H9 (cell line): ENCODE measurements around the gene CMAS. TPM values are rescaled to one million over a fixed set of nuclear protein-coding genes. Genes with fewer than 3 reads are reported as not detected.
A peak's percentile ranks its signal among the peaks of the same experiment; 100 is the strongest.

Source experiments
- DNase-seq: peaks from one replicate; pipeline ENCODE4 v3.0.0-alpha.2; 2017
- H2AFZ ChIP-seq: one replicate; pipeline ENCODE4 v1.6.1; 2013; ENCODE audit warnings: mild to moderate bottlenecking, low read length, control low read depth, moderate library complexity
- H2AK5ac ChIP-seq: 2 replicates; pipeline ENCODE4 v1.6.1; 2013; ENCODE audit warnings: low read length, control low read depth, mixed read lengths; ENCODE audit not compliant: insufficient read length
- H2BK120ac ChIP-seq: one replicate; pipeline ENCODE4 v1.6.1; 2013; ENCODE audit warnings: low read depth, mild to moderate bottlenecking, low read length, control low read depth, inconsistent platforms; ENCODE audit not compliant: poor library complexity, severe bottlenecking
- H2BK12ac ChIP-seq: 2 replicates; pipeline ENCODE4 v1.6.1; 2013; ENCODE audit warnings: low read length, control low read depth, mixed read lengths, low read depth; ENCODE audit not compliant: insufficient read length
- H2BK15ac ChIP-seq: 2 replicates; pipeline ENCODE4 v1.6.1; 2013; ENCODE audit warnings: low read depth, low read length, control low read depth
- H2BK20ac ChIP-seq: one replicate; pipeline ENCODE4 v1.6.1; 2013; ENCODE audit warnings: low read depth, mild to moderate bottlenecking, low read length, control low read depth, inconsistent platforms; ENCODE audit not compliant: poor library complexity, severe bottlenecking
- H2BK5ac ChIP-seq: 2 replicates; pipeline ENCODE4 v1.6.1; 2013; ENCODE audit warnings: low read length, control low read depth, mixed read lengths; ENCODE audit not compliant: insufficient read length
- H3K14ac ChIP-seq: 2 replicates; pipeline ENCODE4 v1.6.1; 2013; ENCODE audit warnings: low read length, control low read depth; ENCODE audit not compliant: insufficient read depth
- H3K18ac ChIP-seq: 2 replicates; pipeline ENCODE4 v1.6.1; 2013; ENCODE audit warnings: low read depth, mild to moderate bottlenecking, mixed read lengths, low read length, control low read depth; ENCODE audit not compliant: insufficient read length
- H3K23ac ChIP-seq: 2 replicates; pipeline ENCODE4 v1.6.1; 2013; ENCODE audit warnings: low read length, control low read depth, mixed read lengths, low read depth; ENCODE audit not compliant: insufficient read length
- H3K23me2 ChIP-seq: 2 replicates; pipeline ENCODE4 v1.6.1; 2013; ENCODE audit warnings: low read depth, mild to moderate bottlenecking, mixed read lengths, low read length, control low read depth; ENCODE audit not compliant: insufficient read length, poor library complexity, severe bottlenecking
- H3K27ac ChIP-seq: 2 replicates; pipeline ENCODE4 v1.5.1; 2013; ENCODE audit warnings: low read length, control low read depth, mixed read lengths, low read depth; ENCODE audit not compliant: insufficient read length
- H3K27me3 ChIP-seq: 2 replicates; pipeline ENCODE4 v1.6.1; 2013; ENCODE audit warnings: low read length, control low read depth, inconsistent platforms; ENCODE audit not compliant: insufficient read depth
- H3K4ac ChIP-seq: 2 replicates; pipeline ENCODE4 v1.6.1; 2013; ENCODE audit warnings: low read depth, mild to moderate bottlenecking, control low read depth, inconsistent platforms, low read length, moderate library complexity
- H3K4me1 ChIP-seq: 2 replicates; pipeline ENCODE4 v1.6.1; 2013; ENCODE audit warnings: low read length, control low read depth, inconsistent platforms; ENCODE audit not compliant: insufficient read depth
- H3K4me2 ChIP-seq: 2 replicates; pipeline ENCODE4 v1.6.1; 2013; ENCODE audit warnings: low read length, control low read depth, mixed read lengths; ENCODE audit not compliant: insufficient read length, insufficient read depth
- H3K56ac ChIP-seq: 2 replicates; pipeline ENCODE4 v1.6.1; 2013; ENCODE audit warnings: low read depth, mild to moderate bottlenecking, mixed read lengths, low read length, control low read depth; ENCODE audit not compliant: insufficient read length
- H3K79me1 ChIP-seq: 2 replicates; pipeline ENCODE4 v1.6.1; 2013; ENCODE audit warnings: low read depth, mild to moderate bottlenecking, moderate library complexity, low read length, control low read depth, inconsistent platforms; ENCODE audit not compliant: insufficient read depth, poor library complexity, severe bottlenecking
- H3K79me2 ChIP-seq: 2 replicates; pipeline ENCODE4 v1.6.1; 2013; ENCODE audit warnings: low read length, control low read depth, inconsistent platforms; ENCODE audit not compliant: insufficient read depth
- H3K9ac ChIP-seq: 2 replicates; pipeline ENCODE4 v1.6.1; 2013; ENCODE audit warnings: low read length, control low read depth, mixed read lengths; ENCODE audit not compliant: insufficient read length; ENCODE audit errors: extremely low read depth
- H3K9me3 ChIP-seq: one replicate; pipeline ENCODE4 v1.6.1; 2013; ENCODE audit warnings: low read depth, low read length, inconsistent platforms; ENCODE audit not compliant: control insufficient read depth
- H3T11ph ChIP-seq: one replicate; pipeline ENCODE4 v1.6.1; 2013; ENCODE audit warnings: mild to moderate bottlenecking, low read length, control low read depth, inconsistent platforms
- H4K20me1 ChIP-seq: one replicate; pipeline ENCODE4 v1.6.1; 2013; ENCODE audit not compliant: control insufficient read depth, insufficient read length, insufficient read depth
- H4K5ac ChIP-seq: 2 replicates; pipeline ENCODE4 v1.6.1; 2013; ENCODE audit warnings: low read depth, mild to moderate bottlenecking, mixed read lengths, low read length, control low read depth; ENCODE audit not compliant: insufficient read length
- H4K8ac ChIP-seq: replicated peaks from 2 replicates; pipeline ENCODE4 v1.6.1; 2013; ENCODE audit warnings: low read length, control low read depth, mixed read lengths, low read depth; ENCODE audit not compliant: insufficient read length
- H4K91ac ChIP-seq: 2 replicates; pipeline ENCODE4 v1.6.1; 2013; ENCODE audit warnings: low read depth, mild to moderate bottlenecking, moderate library complexity, mixed read lengths, low read length, control low read depth; ENCODE audit not compliant: insufficient read length
- H3K27ac Mint-ChIP-seq, 3 experiments: 2 replicates in 2 of 3; 3 replicates in 1 of 3; pipeline ENCODE4 v1.8.0; 2020 to 2021; ENCODE audit warnings: mixed read lengths in 3 of 3, mild to moderate bottlenecking in 1 of 3, moderate library complexity in 1 of 3
- H3K27me3 Mint-ChIP-seq: 2 replicates; pipeline ENCODE4 v1.8.0; 2021; ENCODE audit warnings: low read depth, mild to moderate bottlenecking, moderate library complexity, mixed read lengths
- H3K36me3 Mint-ChIP-seq, 3 experiments: 2 replicates in 2 of 3; 3 replicates in 1 of 3; pipeline ENCODE4 v1.8.0; 2020 to 2021; ENCODE audit warnings: low read depth in 3 of 3, mixed read lengths in 3 of 3; ENCODE audit not compliant: insufficient read depth in 1 of 3
- H3K4me1 Mint-ChIP-seq, 2 experiments: 2 replicates each; pipeline ENCODE4 v1.8.0; 2020; ENCODE audit warnings: mixed read lengths in 2 of 2
- H3K4me3 Mint-ChIP-seq, 2 experiments: 2 replicates in 1 of 2; 3 replicates in 1 of 2; pipeline ENCODE4 v1.8.0; 2020 to 2021; ENCODE audit warnings: mild to moderate bottlenecking in 2 of 2, mixed read lengths in 2 of 2, moderate library complexity in 1 of 2
- H3K9me3 Mint-ChIP-seq, 2 experiments: 2 replicates in 1 of 2; 3 replicates in 1 of 2; pipeline ENCODE4 v1.8.0; 2020; ENCODE audit warnings: mild to moderate bottlenecking in 2 of 2, mixed read lengths in 2 of 2, moderate library complexity in 1 of 2
- CTCF ChIP-seq: fragments of 200-600 bp; sonication (generic); conservative IDR thresholded peaks from 3 replicates; pipeline ENCODE4 v1.8.0; 2021; ENCODE audit warnings: antibody characterized with exemption, mild to moderate bottlenecking
- total RNA-seq: library from RNA; stranded (reverse); gene quantifications from 2 replicates; pipeline ENCODE4 v1.2.1, GENCODE V29; 2021

The CMAS gene
- total RNA-seq, 1 experiment from 2014 or later, result 47.4 TPM

GRCh38 chr12:22083167-22083566, 37.1 kb downstream of the CMAS start:
- Histone ChIP-seq H3K14ac (no peak overlapping the region), H3K23ac (no peak overlapping the region)
- no peaks in the 10 kb centered on the region for H3K27me3 Mint-ChIP-seq

More at GRCh38 chr12:22083167-22083566, 37.1 kb downstream of the CMAS start:
- Histone ChIP-seq H2BK20ac (no peak overlapping the region), H2BK15ac (no peak overlapping the region), H3K23me2 (no peaks in the 10 kb centered on the region), H3K4me2 (no peak overlapping the region), H3K27ac (no peak overlapping the region), H3K79me2 (no peaks in the 10 kb centered on the region), H2AFZ (no peak overlapping the region), H2BK5ac (no peak overlapping the region), H2BK120ac (no peak overlapping the region), H4K5ac (no peak overlapping the region), H3K4ac (no peak overlapping the region), H3K56ac (no peak overlapping the region), H4K91ac (no peak overlapping the region), H3K4me1 (no peaks in the 10 kb centered on the region), H3T11ph (no peak overlapping the region), H2BK12ac (no peak overlapping the region), H2AK5ac (no peak overlapping the region), H4K8ac (no peak overlapping the region), H3K18ac (no peak overlapping the region), H3K9me3 (no peaks in the 10 kb centered on the region), H4K20me1 (no peaks in the 10 kb centered on the region), H3K79me1 (no peaks in the 10 kb centered on the region), H3K9ac (no peak overlapping the region), H3K27me3 (no peaks in the 10 kb centered on the region)
- Mint-ChIP-seq H3K9me3 (no peaks in the 10 kb centered on the region; a peak in 2 of 5 replicates), H3K4me1 (peaks cover 8 to 9% of the 10 kb centered on the region in 2 experiments), H3K4me3 (no peak overlapping the region), H3K36me3 (no peaks in the 10 kb centered on the region), H3K27ac (no peak overlapping the region)
- DNase-seq, result no peak
- TF ChIP-seq CTCF, result peak; percentile 58; the same call in 2 of the 3 replicates
